IPS-18a (cell line): ENCODE measurements around the gene LACTBL1.

ENCODE experiments used
- H3K27ac ChIP-seq: one replicate; pipeline ENCODE4 v1.5.1; 2013; ENCODE audit warnings: low read length
- H3K27me3 ChIP-seq: one replicate; pipeline ENCODE4 v1.6.1; 2013; ENCODE audit warnings: mild to moderate bottlenecking, low read length; ENCODE audit not compliant: control insufficient read depth, insufficient read depth
- H3K36me3 ChIP-seq: one replicate; pipeline ENCODE4 v1.6.1; 2013; ENCODE audit warnings: low read depth, low read length; ENCODE audit not compliant: control insufficient read depth
- H3K4me1 ChIP-seq: one replicate; pipeline ENCODE4 v1.6.1; 2013; ENCODE audit warnings: low read depth, low read length; ENCODE audit not compliant: control insufficient read depth
- H3K4me3 ChIP-seq: one replicate; pipeline ENCODE4 v1.5.1; 2013; ENCODE audit warnings: low read length
- H3K9ac ChIP-seq: one replicate; pipeline ENCODE4 v1.6.1; 2013; ENCODE audit warnings: mild to moderate bottlenecking, low read length, moderate library complexity
- H3K9me3 ChIP-seq: one replicate; pipeline ENCODE4 v1.6.1; 2013; ENCODE audit warnings: low read depth, low read length; ENCODE audit not compliant: control insufficient read depth

Gene LACTBL1

DNA sequence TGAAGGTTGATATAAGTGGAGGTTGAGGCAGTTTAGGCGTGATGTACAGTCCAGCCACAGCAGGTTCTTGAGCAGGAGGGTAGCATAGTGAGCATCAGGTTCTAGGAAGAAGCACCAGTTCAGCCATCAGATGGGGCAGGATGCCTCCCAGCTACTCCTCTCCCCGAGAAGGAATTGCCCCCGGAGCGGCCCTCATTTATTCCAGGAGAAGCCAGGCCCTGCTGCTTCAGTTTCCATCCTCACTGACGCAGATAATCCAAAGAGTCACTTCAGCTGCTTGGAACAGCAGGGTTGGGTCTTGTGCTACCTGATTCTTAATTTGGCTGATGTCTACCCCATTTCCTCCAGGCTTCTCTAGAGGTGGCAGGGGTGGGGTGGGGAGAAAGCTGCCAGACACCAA is 54.7 kb downstream of the LACTBL1 start:
- Histone ChIP-seq H3K27ac (no peak overlapping the region), H3K27me3 (no peaks in the 10 kb centered on the region), H3K9me3 (no peaks in the 10 kb centered on the region), H3K9ac (no peak overlapping the region), H3K4me1 (peaks cover 3% of the 10 kb centered on the region), H3K36me3 (no peaks in the 10 kb centered on the region), H3K4me3 (no peak overlapping the region)

DNA sequence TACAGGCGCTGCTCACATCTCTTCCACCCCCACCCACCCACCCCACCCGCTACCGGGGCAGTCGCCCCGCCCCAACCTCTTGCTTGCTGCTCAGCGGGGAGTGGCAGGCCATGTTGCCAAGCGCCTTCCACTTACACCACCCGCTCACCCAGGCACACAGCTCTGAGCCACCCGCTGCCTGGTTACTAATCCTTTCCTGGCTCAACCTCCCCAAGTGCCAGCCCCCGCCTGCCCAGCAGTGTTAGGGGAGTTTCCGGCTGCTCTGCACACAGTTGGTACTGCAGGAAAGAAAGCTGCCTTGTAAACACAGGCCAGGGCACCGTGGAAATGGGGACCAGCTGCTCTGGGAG is 56.2 kb downstream of the LACTBL1 start:
- H3K27me3 ChIP-seq: no peaks in the 10 kb centered on the region
- H3K27ac ChIP-seq: no peak overlapping the region
- peaks cover 3% of the 10 kb centered on the region for H3K4me1 ChIP-seq
- no peaks in the 10 kb centered on the region for H3K36me3 ChIP-seq
- no peak overlapping the region for H3K4me3 ChIP-seq
- no peak overlapping the region for H3K9ac ChIP-seq
- no peaks in the 10 kb centered on the region for H3K9me3 ChIP-seq

DNA sequence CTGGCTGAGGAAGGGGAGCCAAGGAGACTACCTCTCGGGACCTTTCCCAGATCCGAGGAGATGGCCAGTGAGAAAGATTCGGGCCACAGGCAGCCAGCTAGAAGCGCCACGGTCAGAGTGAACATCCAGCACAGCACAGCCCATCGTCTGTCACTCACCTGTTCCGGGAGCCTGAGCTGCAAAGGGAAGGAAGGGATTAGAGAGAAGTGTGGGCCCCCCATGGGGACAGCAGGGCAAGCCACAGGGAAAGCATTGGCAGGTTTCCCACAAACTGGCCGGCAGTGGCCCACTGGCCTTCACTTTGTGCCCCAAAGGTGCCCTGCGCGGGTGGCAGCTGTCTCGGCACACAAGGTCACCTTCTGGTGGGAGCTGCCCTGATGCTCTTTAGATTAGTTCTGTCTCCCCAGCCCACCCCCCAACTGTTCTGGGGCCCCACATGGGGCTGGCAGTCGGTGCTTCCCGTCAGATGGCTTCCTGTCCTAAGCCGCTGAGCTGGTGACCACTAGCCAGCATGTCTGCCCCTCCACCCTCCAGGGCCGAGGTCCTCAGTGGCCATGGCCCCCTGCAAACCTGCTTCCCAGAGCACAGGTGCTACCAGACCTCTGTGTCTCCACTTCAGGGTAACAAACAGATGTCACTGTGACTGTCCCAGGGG is 56.7 kb downstream of the LACTBL1 start:
- peaks cover 3% of the 10 kb centered on the region for H3K4me1 ChIP-seq
- H3K27ac ChIP-seq: no peak overlapping the region
- no peaks in the 10 kb centered on the region for H3K27me3 ChIP-seq
- no peaks in the 10 kb centered on the region for H3K36me3 ChIP-seq
- H3K9ac ChIP-seq: no peak overlapping the region
- no peaks in the 10 kb centered on the region for H3K9me3 ChIP-seq
- no peak overlapping the region for H3K4me3 ChIP-seq

DNA sequence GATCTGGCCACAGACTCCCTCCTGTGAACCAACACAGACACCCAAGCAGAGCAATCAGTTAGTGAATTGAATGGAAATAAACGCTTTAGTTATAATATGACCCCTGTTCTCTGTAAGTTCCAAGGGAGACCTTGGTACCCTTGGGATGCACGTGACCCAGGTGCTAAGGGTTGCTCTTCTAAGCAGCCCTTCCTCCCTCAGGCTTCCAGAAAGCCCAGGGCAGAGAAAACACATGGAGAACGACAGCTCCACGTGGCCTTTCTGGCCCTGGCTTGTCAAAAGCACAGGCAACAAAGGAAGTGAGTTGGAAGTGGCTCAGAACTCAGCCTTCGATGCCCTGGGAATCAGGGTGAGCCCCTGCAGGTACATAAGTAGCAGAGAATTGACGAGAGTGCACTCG is 57.4 kb downstream of the LACTBL1 start:
- H3K4me3 ChIP-seq: no peak overlapping the region
- no peak overlapping the region for H3K9ac ChIP-seq
- H3K27me3 ChIP-seq: no peaks in the 10 kb centered on the region
- H3K36me3 ChIP-seq: no peaks in the 10 kb centered on the region
- H3K4me1 ChIP-seq: peaks cover 3% of the 10 kb centered on the region
- no peaks in the 10 kb centered on the region for H3K9me3 ChIP-seq
- no peak overlapping the region for H3K27ac ChIP-seq

DNA sequence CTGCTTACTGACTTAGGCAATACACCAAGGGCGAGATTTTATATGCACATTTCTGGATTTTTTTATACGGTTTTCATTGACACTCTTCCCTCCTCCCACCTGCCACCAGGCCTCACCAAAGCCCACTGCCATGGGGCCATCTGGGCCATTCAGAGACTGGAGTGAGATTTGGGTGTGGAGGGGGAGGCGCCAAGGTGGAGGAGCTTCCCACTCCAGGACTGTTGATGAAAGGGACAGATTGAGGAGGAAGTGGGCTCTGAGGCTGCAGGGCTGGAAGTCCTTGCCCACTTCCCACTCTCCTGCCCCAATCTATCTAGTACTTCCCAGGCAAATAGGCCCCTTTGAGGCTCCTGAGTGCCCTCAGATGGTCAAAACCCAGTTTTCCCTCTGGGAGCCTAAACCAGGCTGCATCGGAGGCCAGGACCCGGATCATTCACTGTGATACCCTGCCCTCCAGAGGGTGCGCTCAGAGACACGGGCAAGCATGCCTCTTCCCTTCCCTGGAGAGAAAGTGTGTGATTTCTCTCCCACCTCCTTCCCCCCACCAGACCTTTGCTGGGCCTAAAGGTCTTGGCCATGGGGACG is 57.9 kb downstream of the LACTBL1 start:
- Histone ChIP-seq H3K27ac (no peak overlapping the region), H3K9ac (no peak overlapping the region), H3K36me3 (no peaks in the 10 kb centered on the region), H3K9me3 (no peaks in the 10 kb centered on the region), H3K4me1 (peaks cover 3% of the 10 kb centered on the region), H3K27me3 (no peaks in the 10 kb centered on the region), H3K4me3 (no peak overlapping the region)

DNA sequence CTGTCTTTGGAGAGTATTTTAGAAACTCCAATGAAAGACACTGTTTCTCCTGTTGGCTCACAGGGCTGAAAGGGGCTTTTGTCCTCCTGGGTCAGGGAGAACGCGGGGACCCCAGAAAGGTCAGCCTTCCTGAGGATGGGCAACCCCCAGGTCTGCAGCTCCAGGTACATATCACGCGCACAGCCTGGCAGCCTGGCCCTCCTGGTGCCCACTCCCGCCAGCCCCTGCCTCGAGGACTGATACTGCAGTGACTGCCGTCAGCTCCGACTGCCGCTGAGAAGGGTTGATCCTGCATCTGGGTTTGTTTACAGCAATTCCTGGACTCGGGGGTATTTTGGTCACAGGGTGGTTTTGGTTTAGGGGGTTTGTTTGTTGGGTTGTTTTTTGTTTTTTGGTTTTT is 58.5 kb downstream of the LACTBL1 start:
- Histone ChIP-seq H3K4me3 (no peak overlapping the region), H3K27ac (no peak overlapping the region), H3K4me1 (peaks cover 3% of the 10 kb centered on the region), H3K36me3 (no peaks in the 10 kb centered on the region), H3K9ac (no peak overlapping the region), H3K27me3 (no peaks in the 10 kb centered on the region), H3K9me3 (no peaks in the 10 kb centered on the region)

DNA sequence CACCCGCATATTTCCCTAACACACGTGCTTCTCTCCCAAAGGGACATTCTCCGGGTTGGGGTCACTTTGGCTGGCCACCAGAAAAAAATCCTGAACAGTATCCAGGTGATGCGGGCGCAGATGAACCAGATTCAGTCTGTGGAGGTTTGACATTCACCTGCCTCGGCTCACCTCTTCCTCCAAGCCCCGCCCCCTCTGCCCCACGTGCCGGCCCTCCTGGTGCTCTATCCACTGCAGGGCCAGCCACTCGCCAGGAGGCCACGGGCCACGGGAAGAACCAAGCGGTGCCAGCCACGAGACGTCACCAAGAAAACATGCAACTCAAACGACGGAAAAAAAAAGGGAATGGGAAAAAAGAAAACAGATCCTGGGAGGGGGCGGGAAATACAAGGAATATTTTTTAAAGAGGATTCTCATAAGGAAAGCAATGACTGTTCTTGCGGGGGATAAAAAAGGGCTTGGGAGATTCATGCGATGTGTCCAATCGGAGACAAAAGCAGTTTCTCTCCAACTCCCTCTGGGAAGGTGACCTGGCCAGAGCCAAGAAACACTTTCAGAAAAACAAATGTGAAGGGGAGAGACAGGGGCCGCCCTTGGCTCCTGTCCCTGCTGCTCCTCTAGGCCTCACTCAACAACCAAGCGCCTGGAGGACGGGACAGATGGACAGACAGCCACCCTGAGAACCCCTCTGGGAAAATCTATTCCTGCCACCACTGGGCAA is 59.1 kb downstream of the LACTBL1 start:
- no peak overlapping the region for H3K27ac ChIP-seq
- no peaks in the 10 kb centered on the region for H3K27me3 ChIP-seq
- no peaks in the 10 kb centered on the region for H3K36me3 ChIP-seq
- no peak overlapping the region for H3K9ac ChIP-seq
- no peaks in the 10 kb centered on the region for H3K9me3 ChIP-seq
- no peak overlapping the region for H3K4me3 ChIP-seq
- H3K4me1 ChIP-seq: peaks cover 3% of the 10 kb centered on the region

DNA sequence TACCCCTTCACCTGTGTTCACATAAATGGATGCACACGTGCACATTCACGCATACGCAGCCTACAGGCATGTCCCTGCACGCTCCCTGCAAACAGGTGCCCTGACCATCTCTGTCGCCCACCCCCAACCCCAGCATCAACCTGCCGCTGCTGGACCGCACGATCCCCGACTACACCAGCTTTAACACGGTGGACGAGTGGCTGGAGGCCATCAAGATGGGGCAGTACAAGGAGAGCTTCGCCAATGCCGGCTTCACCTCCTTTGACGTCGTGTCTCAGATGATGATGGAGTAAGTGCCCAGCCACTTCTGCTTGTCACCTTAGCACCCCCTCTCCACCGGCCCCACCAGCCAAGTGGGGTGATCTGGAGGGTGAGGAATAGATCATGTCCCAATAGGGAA is 60.4 kb downstream of the LACTBL1 start:
- H3K27me3 ChIP-seq: no peaks in the 10 kb centered on the region
- H3K36me3 ChIP-seq: no peaks in the 10 kb centered on the region
- H3K27ac ChIP-seq: no peak overlapping the region
- H3K4me1 ChIP-seq: no peaks in the 10 kb centered on the region
- no peak overlapping the region for H3K4me3 ChIP-seq
- no peaks in the 10 kb centered on the region for H3K9me3 ChIP-seq
- H3K9ac ChIP-seq: no peak overlapping the region

DNA sequence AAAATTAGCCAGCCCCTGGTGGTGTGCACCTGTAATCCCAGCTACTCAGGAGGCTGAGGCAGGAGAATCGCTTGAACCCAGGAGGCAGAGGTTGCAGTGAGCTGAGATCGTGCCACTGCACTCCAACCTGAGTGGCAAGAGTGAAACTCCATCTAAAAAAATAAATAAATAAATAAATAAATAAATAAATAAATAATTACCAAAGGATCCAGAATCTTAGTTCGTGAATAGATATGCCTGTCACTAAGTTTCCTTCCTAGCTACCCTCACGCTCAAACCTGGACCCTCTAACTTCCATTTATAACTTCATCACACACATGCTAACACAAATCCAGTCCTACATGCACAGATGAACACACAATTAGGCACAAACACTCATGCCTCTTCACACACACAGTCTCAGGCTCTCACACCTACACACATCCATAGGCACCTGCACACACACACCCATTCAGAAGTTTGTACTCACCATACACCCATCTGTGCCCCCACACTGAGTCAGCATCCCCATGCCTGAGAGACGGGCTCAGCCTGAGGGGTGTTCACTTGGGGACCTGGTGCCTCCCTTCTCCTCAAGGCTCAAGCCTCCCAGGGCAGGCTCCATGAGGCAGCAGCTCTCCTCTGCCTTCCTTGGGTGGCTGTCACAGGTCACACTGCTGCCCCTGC is 61.5 kb downstream of the LACTBL1 start:
- H3K27ac ChIP-seq: no peak overlapping the region
- no peaks in the 10 kb centered on the region for H3K9me3 ChIP-seq
- no peaks in the 10 kb centered on the region for H3K27me3 ChIP-seq
- H3K4me3 ChIP-seq: no peak overlapping the region
- H3K36me3 ChIP-seq: no peaks in the 10 kb centered on the region
- no peaks in the 10 kb centered on the region for H3K4me1 ChIP-seq
- no peak overlapping the region for H3K9ac ChIP-seq

DNA sequence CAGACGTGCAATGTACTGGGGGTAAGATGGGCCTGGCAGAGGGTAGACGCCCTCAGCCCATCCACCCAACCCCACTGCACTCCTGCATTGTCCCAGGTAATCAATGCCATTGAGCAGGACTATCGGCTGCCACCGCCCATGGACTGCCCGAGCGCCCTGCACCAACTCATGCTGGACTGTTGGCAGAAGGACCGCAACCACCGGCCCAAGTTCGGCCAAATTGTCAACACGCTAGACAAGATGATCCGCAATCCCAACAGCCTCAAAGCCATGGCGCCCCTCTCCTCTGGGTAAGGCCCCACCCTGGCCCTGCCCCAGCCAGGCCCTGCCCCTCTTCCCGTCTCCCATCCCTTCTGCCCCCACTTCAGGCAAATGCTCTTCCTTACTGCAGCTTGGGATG is 62.4 kb downstream of the LACTBL1 start:
- Histone ChIP-seq H3K4me3 (no peak overlapping the region), H3K9ac (no peak overlapping the region), H3K4me1 (no peaks in the 10 kb centered on the region), H3K36me3 (no peaks in the 10 kb centered on the region), H3K27ac (no peak overlapping the region), H3K27me3 (no peaks in the 10 kb centered on the region), H3K9me3 (no peaks in the 10 kb centered on the region)

DNA sequence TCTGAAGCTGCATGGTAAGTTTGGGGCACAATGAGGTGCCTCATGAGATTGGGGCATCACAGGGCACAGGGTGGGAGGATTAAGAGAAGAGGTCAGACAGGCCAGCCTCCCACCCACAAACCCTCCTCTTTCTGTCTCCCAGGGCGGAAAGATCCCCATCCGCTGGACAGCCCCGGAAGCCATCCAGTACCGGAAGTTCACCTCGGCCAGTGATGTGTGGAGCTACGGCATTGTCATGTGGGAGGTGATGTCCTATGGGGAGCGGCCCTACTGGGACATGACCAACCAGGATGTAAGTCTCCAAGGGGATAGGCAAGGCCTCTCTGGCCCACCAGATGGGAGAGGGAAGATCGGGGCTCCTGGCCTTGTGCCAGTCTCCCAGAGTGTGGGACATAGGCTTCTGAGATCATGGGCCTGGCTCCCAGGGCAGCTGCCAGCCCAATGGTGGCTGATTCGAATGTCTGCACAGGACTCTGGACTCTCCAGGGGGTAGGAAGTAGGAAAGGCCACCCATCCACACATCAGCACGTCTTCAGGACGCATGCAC is 63.7 kb downstream of the LACTBL1 start:
- Histone ChIP-seq H3K27ac (no peak overlapping the region), H3K9me3 (no peaks in the 10 kb centered on the region), H3K9ac (no peak overlapping the region), H3K4me1 (no peaks in the 10 kb centered on the region), H3K27me3 (no peaks in the 10 kb centered on the region), H3K36me3 (no peaks in the 10 kb centered on the region), H3K4me3 (no peak overlapping the region)
